NB4 (cell line): Measurements from ENCODE around the gene ST6GALNAC3.

Experiments used
- POLR2A ChIP-seq: IDR thresholded peaks from 2 replicates; pipeline ENCODE4 v1.6.1; 2011; ENCODE audit warnings: mild to moderate bottlenecking; ENCODE audit not compliant: insufficient read length; ENCODE audit errors: extremely low read depth
- TF ChIP-seq, protein P1 (sequence below): IDR thresholded peaks from one replicate; pipeline ENCODE4 v1.5.1; 2012; ENCODE audit warnings: low read depth, low read length

GRCh38 chr1:76303340-76303717 lies 228.8 kb downstream of the ST6GALNAC3 start:
- TF ChIP-seq, protein P1, sequence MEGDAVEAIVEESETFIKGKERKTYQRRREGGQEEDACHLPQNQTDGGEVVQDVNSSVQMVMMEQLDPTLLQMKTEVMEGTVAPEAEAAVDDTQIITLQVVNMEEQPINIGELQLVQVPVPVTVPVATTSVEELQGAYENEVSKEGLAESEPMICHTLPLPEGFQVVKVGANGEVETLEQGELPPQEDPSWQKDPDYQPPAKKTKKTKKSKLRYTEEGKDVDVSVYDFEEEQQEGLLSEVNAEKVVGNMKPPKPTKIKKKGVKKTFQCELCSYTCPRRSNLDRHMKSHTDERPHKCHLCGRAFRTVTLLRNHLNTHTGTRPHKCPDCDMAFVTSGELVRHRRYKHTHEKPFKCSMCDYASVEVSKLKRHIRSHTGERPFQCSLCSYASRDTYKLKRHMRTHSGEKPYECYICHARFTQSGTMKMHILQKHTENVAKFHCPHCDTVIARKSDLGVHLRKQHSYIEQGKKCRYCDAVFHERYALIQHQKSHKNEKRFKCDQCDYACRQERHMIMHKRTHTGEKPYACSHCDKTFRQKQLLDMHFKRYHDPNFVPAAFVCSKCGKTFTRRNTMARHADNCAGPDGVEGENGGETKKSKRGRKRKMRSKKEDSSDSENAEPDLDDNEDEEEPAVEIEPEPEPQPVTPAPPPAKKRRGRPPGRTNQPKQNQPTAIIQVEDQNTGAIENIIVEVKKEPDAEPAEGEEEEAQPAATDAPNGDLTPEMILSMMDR = no peak
- TF ChIP-seq POLR2A = no peak
